Muscle layer of duodenum (tissue), 2 donors: ENCODE measurements around the gene KYNU.
A peak's percentile ranks its signal among the peaks of the same experiment; 100 is the strongest.
"Not testable (repeated sequence)": the region's sequence is repeated elsewhere in the genome, so short reads cannot be mapped to it uniquely, and the experiment has no call there.

ENCODE experiments used
- H3K27ac ChIP-seq: one replicate; pipeline ENCODE4 v1.7.0; 2013; ENCODE audit warnings: mild to moderate bottlenecking, low read length
- H3K27me3 ChIP-seq: one replicate; pipeline ENCODE4 v1.7.0; 2013; ENCODE audit warnings: low read depth, mild to moderate bottlenecking, control low read depth, low read length
- H3K36me3 ChIP-seq, 2 donors: one replicate each; pipeline ENCODE4 v1.7.0; 2013; ENCODE audit warnings: low read length in 2 of 2, control low read depth in 1 of 2, mild to moderate bottlenecking in 1 of 2; ENCODE audit not compliant: insufficient read depth in 2 of 2, control insufficient read depth in 1 of 2
- H3K4me1 ChIP-seq, 2 donors: one replicate each; pipeline ENCODE4 v1.7.0; 2013; ENCODE audit warnings: low read length in 2 of 2, mild to moderate bottlenecking in 2 of 2, control low read depth in 1 of 2, moderate library complexity in 1 of 2; ENCODE audit not compliant: insufficient read depth in 2 of 2, control insufficient read depth in 1 of 2
- H3K4me3 ChIP-seq, 2 donors: one replicate each; pipeline ENCODE4 v1.7.0; 2013; ENCODE audit warnings: low read length in 2 of 2, low read depth in 1 of 2, mild to moderate bottlenecking in 1 of 2
- H3K9me3 ChIP-seq, 2 donors: one replicate each; pipeline ENCODE4 v1.7.0; 2013; ENCODE audit warnings: low read length in 2 of 2, control low read depth in 1 of 2, mild to moderate bottlenecking in 1 of 2; ENCODE audit not compliant: control insufficient read depth in 1 of 2
- donor health status: healthy.

KYNU gene

DNA sequence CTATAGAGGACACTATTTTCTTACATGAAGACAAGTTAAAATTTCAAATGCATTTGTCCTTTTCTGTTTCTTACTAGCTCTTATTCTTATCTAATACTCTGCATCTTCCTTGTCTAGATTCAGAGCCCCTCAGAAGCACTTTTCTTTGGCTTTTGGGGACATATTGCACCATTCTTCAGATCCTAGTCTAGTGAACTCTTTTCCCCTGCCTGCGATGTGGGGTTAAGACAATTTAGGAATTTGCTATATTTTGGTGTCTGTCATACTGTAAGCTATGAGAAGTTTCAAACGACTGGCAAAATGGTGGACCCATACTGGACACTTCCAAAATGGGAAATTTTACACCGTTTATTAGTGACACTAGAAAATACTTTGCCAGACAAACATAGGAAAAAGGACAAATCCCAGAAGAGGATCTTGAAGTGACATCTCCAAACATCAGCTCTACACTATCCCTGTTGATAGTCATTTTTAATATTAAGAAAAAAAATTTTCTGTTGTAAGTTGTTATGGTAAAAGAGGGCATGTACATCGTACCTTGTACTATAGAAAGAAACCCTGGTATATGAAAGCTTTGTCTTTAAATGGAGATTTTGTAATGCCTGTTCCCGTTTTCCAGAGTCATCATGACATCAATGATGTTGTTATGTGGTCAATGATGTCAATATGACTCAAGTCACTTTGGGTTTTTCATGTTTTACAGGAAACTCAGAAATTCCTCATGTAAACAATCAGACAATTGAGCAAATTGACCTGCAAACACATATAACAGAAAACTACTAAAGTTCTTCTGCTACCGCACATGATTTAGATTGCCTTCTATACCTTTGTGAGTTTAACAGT is 4.4 kb upstream of the KYNU start:
- no peaks in the 10 kb centered on the region for H3K27me3 ChIP-seq
- no peaks in the 10 kb centered on the region for H3K4me1 ChIP-seq
- H3K36me3 ChIP-seq, result peaks cover 0 to 14% of the 10 kb centered on the region in 2 donors
- no peak overlapping the region for H3K4me3 ChIP-seq
- H3K27ac ChIP-seq, result no peak overlapping the region
- H3K9me3 ChIP-seq, result no peaks in the 10 kb centered on the region

- Histone ChIP-seq H3K4me3 (no peak overlapping the region), H3K27me3 (no peaks in the 10 kb centered on the region), H3K4me1 (no peaks in the 10 kb centered on the region), H3K36me3 (peaks cover 0 to 10% of the 10 kb centered on the region in 2 donors), H3K27ac (peak overlapping the region; percentile 61), H3K9me3 (no peaks in the 10 kb centered on the region)
These were observed 3.6 kb upstream of the KYNU start for GRCh38 chr2:142873831-142874287.

DNA sequence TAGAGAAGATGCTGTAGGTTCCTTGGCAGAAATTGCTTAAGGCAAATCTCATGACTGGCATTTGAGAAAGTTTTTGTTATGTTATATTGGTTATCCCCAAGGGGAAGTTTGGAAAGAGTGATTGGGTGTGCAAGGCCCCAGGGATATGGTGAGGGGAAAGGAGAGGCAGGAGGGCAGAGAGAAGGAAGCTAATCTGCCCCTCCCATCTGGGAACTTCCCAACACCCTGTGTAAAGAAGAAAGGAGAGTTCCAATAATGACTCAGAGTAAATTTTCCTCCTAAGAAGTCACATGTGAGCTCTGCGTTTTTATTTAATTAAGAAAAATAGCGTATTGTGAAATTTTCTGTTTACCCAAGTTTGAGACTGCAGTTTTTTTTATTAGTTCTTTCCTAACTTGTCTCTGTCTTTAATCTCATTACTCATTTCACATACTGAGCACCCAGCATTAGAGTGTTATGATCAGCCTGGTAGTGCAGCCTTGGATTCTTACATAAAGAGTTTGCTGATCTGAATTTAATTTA is 3.1 kb upstream of the KYNU start:
- Histone ChIP-seq H3K27ac (peak overlapping the region; percentile 61), H3K4me3 (no peak overlapping the region), H3K27me3 (no peaks in the 10 kb centered on the region), H3K4me1 (no peaks in the 10 kb centered on the region), H3K9me3 (no peaks in the 10 kb centered on the region), H3K36me3 (peaks cover 0 to 10% of the 10 kb centered on the region in 2 donors)

GRCh38 chr2:142875010-142875409 is 2.5 kb upstream of the KYNU start:
- no peaks in the 10 kb centered on the region for H3K27me3 ChIP-seq
- H3K4me1 ChIP-seq, result no peaks in the 10 kb centered on the region
- H3K9me3 ChIP-seq, result no peaks in the 10 kb centered on the region
- H3K4me3 ChIP-seq, result no peak overlapping the region
- H3K27ac ChIP-seq, result no peak overlapping the region
- peaks cover 0 to 10% of the 10 kb centered on the region in 2 donors for H3K36me3 ChIP-seq

- H3K27me3 ChIP-seq, result no peaks in the 10 kb centered on the region
- no peak overlapping the region for H3K27ac ChIP-seq
- no peak overlapping the region for H3K4me3 ChIP-seq
- H3K9me3 ChIP-seq, result no peaks in the 10 kb centered on the region
- peaks cover 0 to 10% of the 10 kb centered on the region in 2 donors for H3K36me3 ChIP-seq
- H3K4me1 ChIP-seq, result no peaks in the 10 kb centered on the region
These were observed 1.8 kb upstream of the KYNU start for GRCh38 chr2:142875652-142876051.

DNA sequence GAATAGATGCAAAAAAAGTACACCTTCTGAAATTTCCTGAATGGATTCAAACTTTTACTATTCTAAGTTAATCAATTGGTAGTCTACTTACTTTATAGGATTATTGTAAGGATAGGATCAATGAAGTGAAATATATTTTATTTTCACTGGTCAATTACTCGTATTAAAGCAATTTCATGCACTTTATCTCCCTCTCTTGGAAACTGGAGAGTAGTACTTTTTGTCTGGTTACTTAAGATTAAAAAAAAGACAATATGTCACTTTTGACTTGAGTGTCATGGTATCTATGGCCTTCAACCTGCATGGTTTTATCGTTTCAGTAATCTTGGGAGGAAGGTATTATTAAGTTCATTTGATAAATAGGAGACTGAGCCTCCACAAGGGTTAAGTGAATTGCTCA is 1.0 kb upstream of the KYNU start:
- no peak overlapping the region for H3K27ac ChIP-seq
- peaks cover 0 to 10% of the 10 kb centered on the region in 2 donors for H3K36me3 ChIP-seq
- H3K4me1 ChIP-seq, result no peaks in the 10 kb centered on the region
- no peak overlapping the region for H3K4me3 ChIP-seq
- no peaks in the 10 kb centered on the region for H3K27me3 ChIP-seq
- H3K9me3 ChIP-seq, result no peaks in the 10 kb centered on the region

- Histone ChIP-seq H3K4me1 (no peaks in the 10 kb centered on the region), H3K9me3 (no peaks in the 10 kb centered on the region), H3K4me3 (peak overlapping the region in 1 of 2 donors; percentile 34), H3K27me3 (no peaks in the 10 kb centered on the region), H3K27ac (peak overlapping the region; percentile 29), H3K36me3 (peaks cover 0 to 7% of the 10 kb centered on the region in 2 donors)
These were observed 691 bp downstream of the KYNU start for GRCh38 chr2:142878031-142878678.

DNA sequence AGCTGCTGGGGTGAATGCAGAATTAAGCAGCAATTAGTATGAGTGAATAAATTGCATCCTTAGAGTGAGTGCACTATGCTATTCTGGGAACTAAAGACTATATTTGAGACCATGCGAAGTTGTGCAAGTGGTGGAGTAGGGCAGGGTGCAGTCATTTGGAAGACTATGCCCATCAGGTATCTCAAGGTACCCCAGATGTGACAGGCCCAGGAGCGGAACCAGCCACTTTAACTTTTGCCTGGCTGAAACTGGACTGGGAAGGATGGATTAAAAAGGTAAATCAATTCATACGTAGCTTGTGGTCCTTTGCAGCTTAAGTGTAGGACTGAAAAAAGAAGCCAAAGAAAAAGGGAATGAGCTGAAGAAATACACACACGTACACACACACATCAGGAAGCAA is 1.7 kb downstream of the KYNU start:
- Histone ChIP-seq H3K4me1 (no peaks in the 10 kb centered on the region), H3K27me3 (no peaks in the 10 kb centered on the region), H3K27ac (no peak overlapping the region), H3K9me3 (no peaks in the 10 kb centered on the region), H3K4me3 (peak overlapping the region in 1 of 2 donors; percentile 16), H3K36me3 (no peaks in the 10 kb centered on the region)

DNA sequence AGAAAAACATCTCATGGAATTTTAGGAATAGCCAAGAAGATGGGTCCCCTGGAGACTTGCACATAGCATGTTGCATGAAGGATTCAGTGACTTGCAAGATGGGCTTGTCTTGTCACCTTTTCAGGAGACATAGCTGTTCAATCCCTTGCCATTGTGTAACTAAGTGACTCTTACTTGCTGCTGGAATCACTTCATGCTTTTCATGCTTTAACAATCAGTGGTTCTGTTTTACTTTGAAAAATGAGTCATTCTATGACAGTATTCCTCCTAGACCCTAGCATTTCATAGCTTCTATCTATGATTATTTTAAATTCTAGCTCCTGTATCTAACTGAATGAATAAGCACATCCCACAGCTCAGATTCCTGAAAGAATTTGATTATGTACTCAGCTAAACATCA is 2.8 kb downstream of the KYNU start:
- Histone ChIP-seq H3K4me3 (no peak overlapping the region), H3K4me1 (no peaks in the 10 kb centered on the region), H3K27ac (no peak overlapping the region)

GRCh38 chr2:142881619-142882018 is 4.2 kb downstream of the KYNU start:
- H3K4me1 ChIP-seq, result no peaks in the 10 kb centered on the region
- H3K4me3 ChIP-seq, result no peak overlapping the region
- no peaks in the 10 kb centered on the region for H3K9me3 ChIP-seq
- H3K27me3 ChIP-seq, result no peaks in the 10 kb centered on the region
- no peak overlapping the region for H3K27ac ChIP-seq
- H3K36me3 ChIP-seq, result no peaks in the 10 kb centered on the region

More for the DNA sequence above, 2.8 kb downstream of the KYNU start:
- no peaks in the 10 kb centered on the region for H3K36me3 ChIP-seq
- H3K9me3 ChIP-seq, result no peaks in the 10 kb centered on the region
- no peaks in the 10 kb centered on the region for H3K27me3 ChIP-seq

GRCh38 chr2:142882500-142882899 is 5.0 kb downstream of the KYNU start:
- not testable (repeated sequence) for H3K36me3 ChIP-seq, H3K4me1 ChIP-seq, H3K27ac ChIP-seq, H3K4me3 ChIP-seq, H3K27me3 ChIP-seq, H3K9me3 ChIP-seq
